UCSD-AML1 (cell line): ENCODE results near the gene CHST11.
A peak's percentile ranks its signal among the peaks of the same experiment; 100 is the strongest.

Source experiments
- DNase-seq: peaks from one replicate; lab custom pipeline; 2025; ENCODE audit not compliant: unreplicated experiment; lab: John Stamatoyannopoulos, UW

CHST11 gene

GRCh38 chr12:104479123-104479662 is 22.4 kb downstream of the CHST11 start:
- DNase-seq = no peak

DNA sequence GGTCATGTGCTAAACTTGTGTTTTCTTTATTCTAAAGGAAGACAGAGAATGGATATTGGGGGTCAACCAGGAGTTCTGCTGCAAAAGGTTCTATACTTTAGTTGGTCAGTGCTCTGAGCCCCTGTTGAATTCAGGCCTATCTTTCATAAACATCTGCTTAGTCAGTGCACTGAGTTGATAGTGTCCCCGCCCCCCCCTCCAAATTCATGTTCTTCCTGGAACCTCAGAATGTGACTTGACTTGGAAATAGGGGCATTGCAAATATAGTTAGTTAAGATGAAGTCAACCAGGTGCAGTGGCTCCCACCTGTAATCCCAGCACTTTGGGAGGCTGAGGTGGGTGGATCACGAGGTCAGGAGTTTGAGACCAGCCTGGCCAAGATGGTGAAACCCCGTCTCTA is 23.3 kb downstream of the CHST11 start:
- DNase-seq = no peak

- no peak for DNase-seq
Measured at GRCh38 chr12:104480826-104481440, 24.2 kb downstream of the CHST11 start.

DNA sequence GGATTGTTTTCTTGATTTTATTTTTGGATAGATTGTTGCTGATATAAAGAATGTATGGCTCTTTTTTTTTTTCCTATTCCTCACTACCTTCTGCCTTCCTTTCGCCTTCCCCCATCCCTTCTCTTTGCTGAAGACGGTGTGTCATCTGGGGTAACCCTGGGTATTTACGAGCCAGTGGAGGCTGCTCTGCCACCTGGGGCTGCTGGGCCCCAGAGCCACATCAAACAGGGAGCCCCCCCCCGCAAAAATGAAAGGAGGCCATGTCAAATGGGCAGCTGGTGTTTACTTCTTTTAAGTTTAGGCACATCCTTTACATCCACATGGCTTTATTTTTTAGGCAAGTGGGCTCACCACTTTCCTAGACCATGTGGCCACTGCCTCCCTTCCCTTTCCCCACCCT is 25.4 kb downstream of the CHST11 start:
- no peak for DNase-seq

DNA sequence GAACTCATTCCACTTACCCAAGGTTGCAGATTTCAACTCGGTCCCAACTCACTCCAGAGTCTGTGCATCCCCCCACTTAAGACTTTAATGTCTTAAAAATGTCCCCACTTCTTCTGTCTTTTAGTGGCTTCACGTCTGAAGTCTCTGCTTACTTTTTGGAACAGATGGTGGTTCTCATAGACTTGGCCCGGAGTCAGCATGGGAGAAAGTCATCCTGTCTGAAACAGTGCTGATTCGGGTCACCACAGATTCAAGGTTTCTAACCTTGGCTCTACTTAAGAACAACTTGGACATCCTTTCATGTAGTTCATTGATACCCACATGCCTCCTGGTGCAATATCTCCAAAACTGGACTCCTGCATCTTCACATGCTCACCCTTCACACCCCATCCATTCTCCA is 26.0 kb downstream of the CHST11 start:
- no peak for DNase-seq

GRCh38 chr12:104484079-104484478 is 27.3 kb downstream of the CHST11 start:
- no peak for DNase-seq

- peak; percentile 36 for DNase-seq
Measured at GRCh38 chr12:104485651-104486362, 29.1 kb downstream of the CHST11 start.

- no peak for DNase-seq
Measured at GRCh38 chr12:104486363-104486750, 29.6 kb downstream of the CHST11 start.

GRCh38 chr12:104486943-104487819 is 30.4 kb downstream of the CHST11 start:
- no peak for DNase-seq

DNA sequence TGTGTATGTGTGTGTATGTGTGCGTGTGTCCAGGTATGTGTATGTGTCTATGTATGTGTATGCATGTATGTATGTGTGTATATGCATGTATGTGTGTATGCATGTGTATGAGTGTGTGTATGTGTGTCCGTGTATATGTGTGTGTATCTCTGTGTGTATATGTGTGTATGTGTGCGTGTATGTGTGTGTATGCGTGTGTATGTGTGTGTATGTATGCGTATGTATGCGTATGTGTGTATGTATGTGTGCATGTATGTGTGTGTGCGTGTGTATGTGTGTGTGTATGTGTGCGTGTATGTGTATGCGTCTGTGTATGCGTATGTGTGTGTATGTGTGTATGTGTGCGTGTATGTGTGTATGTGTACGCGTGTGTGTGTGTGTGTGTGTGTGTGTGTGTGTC is 31.6 kb downstream of the CHST11 start:
- no peak for DNase-seq

- no peak for DNase-seq
Measured at GRCh38 chr12:104490186-104490585, 33.4 kb downstream of the CHST11 start.

GRCh38 chr12:104490850-104491249 is 34.1 kb downstream of the CHST11 start:
- no peak for DNase-seq

DNA sequence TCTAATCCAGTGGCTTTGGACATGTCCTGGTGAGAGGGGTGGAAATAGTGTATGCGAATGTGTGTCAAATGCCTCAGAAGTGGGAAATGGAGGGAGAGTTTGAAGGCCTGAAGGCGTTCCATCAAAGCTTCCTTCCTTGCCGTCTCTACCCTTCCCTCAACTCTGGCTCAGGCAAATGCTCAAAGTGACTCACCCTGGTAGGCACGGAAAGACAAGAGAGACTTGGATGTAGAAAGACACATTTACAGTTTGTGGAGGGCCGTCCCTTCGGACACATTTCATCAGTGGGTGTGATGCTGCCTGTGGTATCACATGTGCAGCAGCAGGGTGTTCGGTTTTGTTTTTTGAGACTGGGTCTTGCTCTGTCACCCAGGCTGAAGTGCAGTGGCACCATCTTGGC is 36.7 kb downstream of the CHST11 start:
- DNase-seq = no peak

DNA sequence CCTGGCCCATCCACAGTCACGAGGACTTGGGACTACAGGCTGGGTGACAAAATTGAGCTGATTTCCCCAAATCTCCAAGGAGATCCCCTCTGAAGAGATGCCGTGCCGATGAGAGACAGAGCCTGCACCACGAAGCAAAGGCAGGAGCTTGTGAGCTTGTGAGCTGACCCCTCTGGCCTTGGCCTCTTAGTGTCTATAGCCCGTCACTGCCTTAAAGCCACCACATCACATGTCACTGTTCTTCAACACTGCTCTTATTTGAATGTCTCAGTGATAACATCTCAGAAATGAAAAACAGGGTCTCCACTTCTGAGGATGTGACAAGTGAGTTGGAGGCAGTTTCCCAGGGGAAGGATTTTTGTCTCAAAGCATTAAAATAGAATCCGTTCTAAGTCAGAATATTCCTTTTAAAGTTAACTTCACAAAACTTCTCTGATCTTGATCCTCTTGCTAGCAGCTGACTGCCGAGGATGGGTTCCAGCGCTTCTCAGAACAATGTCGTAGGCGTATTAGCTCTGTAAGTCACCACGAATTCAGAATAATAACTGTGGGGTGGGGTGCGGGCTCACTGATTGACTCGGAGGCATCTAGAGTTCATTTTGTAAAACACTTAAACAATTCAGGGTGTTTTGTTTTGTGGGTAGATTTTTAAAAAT is 37.5 kb downstream of the CHST11 start:
- no peak for DNase-seq

GRCh38 chr12:104494793-104495158 is 38.0 kb downstream of the CHST11 start:
- DNase-seq = no peak

GRCh38 chr12:104495786-104496185 is 39.0 kb downstream of the CHST11 start:
- no peak for DNase-seq

DNA sequence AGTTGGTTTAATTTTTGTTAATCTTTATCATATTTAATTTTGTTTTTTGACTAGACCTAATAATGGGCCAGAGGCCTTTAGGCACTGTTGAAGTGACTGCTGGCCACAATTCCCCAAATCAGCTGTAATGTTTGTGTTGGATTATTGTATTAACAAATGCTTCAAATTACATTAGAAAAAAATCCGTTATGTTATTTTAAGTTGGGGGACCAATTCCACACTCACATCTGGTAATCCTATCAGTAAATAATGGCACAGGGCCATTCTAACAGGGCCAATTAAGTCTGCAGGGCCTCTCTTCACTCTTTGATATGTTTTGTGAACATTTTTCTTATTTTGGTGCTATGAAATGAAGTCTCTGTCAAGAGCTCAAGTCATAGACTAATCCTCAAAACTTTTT is 39.6 kb downstream of the CHST11 start:
- DNase-seq = no peak

DNA sequence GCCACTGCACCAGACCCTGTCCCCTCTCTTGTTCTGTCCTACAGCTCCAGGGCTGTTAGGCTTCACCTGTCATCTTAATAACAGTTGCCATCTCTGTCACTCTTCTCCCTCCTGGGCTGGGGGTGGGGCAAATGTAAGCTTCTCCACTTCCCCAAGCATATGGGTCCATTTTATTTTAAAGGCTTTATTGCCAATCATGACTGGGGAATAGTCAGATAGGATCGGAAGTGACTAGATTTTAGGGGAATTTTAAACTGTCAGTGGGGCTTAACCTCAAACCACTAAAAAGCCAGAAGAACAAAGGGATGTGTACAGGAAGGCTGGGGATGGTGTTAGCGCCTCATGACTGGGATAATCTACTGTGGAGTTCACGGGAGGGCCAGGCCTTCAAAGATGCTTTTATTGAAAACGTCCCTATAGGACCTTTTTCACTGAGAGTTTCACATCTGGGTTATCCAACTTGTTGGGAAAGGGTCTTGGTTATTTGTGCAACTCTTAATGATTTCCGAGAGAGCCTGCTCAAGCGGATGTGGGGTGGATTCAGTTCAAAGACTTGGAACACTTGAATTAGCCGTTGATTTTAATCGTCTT is 41.6 kb downstream of the CHST11 start:
- DNase-seq = no peak

GRCh38 chr12:104499668-104500332 is 43.1 kb downstream of the CHST11 start:
- no peak for DNase-seq

GRCh38 chr12:104501115-104501514 is 44.4 kb downstream of the CHST11 start:
- DNase-seq = no peak
